Choroid plexus epithelial cell (primary cell): Measurements from ENCODE around the gene SSC5D.

ENCODE experiments used
- DNase-seq: peaks from one replicate; pipeline ENCODE4 v3.0.0-alpha.2; 2010; ENCODE audit warnings: low read depth
- H3K4me3 ChIP-seq: 2 replicates; pipeline ENCODE4 v1.5.1; 2011; ENCODE audit warnings: low read depth, mild to moderate bottlenecking, control low read depth, low read length, moderate library complexity
- CTCF ChIP-seq: conservative IDR thresholded peaks from 2 replicates; pipeline ENCODE4 v1.5.1; 2011; ENCODE audit warnings: low read depth, mild to moderate bottlenecking, control low read depth, inconsistent platforms, low read length, moderate library complexity

Gene SSC5D

DNA sequence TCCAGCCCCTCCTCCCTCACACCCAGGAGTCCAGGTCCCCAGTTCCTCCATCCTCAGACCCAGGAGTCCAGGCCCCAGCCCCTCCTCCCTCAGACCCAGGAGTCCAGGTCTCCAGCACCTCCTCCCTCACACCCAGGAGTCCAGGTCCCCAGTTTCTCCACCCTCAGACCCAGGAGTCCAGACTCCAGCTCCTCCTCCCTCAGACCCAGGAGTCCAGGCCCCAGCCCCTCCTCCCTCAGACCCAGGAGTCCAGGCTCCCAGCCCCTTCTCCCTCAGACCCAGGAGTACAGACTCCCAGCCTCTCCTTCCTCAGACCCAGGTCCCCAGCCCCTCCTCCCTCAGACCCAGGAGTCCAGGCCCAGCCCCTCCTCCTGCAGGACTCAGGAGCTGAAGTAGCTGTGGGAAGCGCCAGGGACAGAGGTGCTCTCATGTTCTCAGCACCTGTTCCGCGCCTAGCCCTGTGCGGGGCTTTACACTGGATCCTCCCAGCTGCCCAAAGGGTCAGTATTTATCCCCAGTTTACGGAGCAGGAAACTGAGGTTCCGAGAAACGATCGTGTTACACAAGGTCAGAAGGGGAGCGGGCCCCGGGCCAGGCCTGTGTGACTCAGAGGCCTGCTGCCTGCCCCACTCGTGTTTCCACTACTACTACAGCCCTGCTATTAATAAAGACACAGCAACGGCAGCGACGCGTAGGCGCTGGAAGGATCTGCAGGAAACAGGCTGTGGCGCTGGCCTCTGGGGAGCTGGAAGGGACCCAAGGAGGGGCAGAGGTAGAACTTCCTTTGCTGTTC, 58.8 kb downstream of the SSC5D start:
- no peak for TF ChIP-seq CTCF
- no peak overlapping the region for H3K4me3 ChIP-seq
- DNase-seq = peak; percentile 87

DNA sequence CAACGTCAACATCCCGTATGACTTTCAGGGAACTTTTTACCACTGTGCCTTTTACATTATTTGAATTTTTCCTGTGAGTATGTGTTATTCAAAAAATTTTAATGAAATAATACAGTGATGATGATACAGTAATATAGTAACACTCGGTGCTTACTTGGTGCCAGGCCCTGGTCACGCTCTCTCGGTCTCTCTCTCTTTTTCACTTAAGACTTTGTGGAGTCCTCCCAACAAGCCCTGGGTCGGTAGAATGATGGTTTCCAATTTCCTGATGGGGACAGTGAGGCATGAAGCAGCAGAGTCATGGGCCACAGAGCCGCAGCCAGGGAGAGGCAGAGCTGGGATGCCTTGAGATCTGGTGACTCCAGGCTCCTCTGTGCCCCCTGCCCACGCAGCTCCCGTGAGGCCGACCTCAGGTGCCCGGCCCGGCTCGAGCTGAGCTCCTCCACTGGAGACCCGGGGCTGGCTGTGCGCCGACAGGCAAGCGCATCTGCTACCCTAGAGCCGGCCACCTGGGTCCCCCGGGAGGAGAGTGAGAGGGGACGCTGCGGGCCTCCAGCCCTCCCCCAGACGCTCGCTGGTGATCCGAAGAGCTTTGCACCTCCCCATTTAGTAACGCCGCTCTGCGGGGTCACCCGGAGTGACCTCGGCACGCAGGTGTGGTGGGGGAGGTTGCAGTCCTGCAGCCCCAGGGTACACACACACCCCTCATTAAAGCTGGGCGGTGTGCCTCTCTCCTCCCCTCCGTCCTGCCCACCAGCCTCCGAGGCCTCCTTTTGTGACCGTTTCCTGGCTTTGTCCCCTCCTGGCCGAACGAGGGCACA, 61.5 kb downstream of the SSC5D start:
- H3K4me3 ChIP-seq = peak overlapping the region; percentile 35
- peak; percentile 14 for TF ChIP-seq CTCF
- DNase-seq = peak; percentile 91

- no peak for TF ChIP-seq CTCF
- no peak overlapping the region for H3K4me3 ChIP-seq
- peak; percentile 42 for DNase-seq
Measured at GRCh38 chr19:55550321-55550650, 62.0 kb downstream of the SSC5D start.

GRCh38 chr19:55552206-55552605, 64.0 kb downstream of the SSC5D start:
- DNase-seq = peak; percentile 6
- no peak for TF ChIP-seq CTCF
- H3K4me3 ChIP-seq = no peak overlapping the region

DNA sequence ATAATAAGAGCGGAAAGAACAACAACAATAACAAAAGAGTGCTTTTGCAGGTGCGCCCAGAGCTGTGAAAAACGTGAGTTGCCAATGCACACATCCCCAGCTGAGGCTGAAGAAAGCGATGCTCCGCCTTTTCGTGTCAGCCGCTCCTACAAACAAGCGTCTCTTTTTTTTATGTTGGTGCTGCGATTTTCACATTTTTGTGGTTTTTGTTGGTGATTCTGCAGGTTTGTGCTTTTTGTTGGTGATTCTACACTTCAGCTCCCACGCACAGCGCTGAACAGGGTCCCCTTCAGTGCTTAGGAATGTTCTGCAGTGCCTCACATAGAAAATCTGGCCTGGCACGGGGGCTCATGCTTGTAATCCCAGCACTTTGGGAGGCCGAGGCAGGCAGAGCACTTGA, 64.4 kb downstream of the SSC5D start:
- no peak overlapping the region for H3K4me3 ChIP-seq
- DNase-seq = peak; percentile 91
- TF ChIP-seq CTCF = no peak

DNA sequence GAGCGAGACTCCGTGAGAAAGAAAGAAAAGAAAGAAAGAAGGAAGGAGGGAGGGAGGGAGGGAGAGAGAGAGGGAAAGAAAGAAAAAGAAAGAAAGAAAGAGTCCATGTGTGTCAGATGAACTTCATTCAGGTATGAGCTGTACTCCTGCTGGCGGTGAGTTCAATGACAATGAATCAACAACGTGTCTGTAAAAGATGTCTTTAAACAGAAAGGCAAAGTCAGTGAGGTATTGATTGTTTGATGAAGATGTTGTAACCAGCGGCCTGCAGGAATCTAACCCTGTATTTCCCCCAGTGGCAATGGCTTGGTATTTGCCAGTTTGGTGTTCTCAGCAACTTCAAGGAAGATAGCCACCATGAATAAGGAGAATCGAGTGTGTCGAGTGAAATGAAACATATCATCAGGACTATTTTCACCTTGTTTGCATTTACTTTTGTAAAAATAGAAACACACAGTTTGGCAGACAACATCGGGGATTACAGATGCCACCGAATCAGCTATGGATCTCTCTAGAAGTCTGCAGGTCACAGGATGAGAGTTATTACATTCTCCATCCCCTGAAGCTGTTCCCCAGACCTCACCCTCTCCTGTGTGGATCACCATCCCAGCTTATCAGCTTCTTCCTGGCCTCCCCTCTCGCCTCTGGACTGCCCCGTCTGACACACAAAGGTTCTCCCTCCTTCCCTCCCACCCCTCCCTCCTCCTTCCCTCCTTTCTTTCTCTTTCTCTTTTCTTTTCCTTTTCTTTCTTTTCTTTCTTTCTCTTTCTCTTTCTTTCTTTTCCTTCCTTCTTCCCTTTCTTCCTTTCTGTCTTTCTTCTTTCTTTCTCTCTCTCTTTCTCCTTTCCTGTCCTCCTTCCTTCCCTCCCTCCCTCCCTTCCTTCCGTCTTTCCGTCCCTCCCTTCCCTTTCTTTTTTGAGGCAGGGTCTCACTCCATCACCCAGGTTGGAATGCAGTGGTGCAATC, 65.3 kb downstream of the SSC5D start:
- DNase-seq = peak; percentile 9
- TF ChIP-seq CTCF = no peak
- H3K4me3 ChIP-seq = no peak overlapping the region
